IPS-15b (cell line): ENCODE measurements around the gene LINC01488.

ENCODE experiments used
- H3K27me3 ChIP-seq: one replicate; pipeline ENCODE4 v1.6.1; 2013; ENCODE audit warnings: low read length; ENCODE audit not compliant: control insufficient read depth, insufficient read depth
- H3K36me3 ChIP-seq: one replicate; pipeline ENCODE4 v1.6.1; 2013; ENCODE audit warnings: low read length; ENCODE audit not compliant: control insufficient read depth, insufficient read depth
- H3K4me1 ChIP-seq: one replicate; pipeline ENCODE4 v1.6.1; 2013; ENCODE audit warnings: mild to moderate bottlenecking, low read length; ENCODE audit not compliant: control insufficient read depth, insufficient read depth
- H3K4me3 ChIP-seq: one replicate; pipeline ENCODE4 v1.5.1; 2013; ENCODE audit warnings: low read depth, low read length
- H3K9ac ChIP-seq: one replicate; pipeline ENCODE4 v1.6.1; 2013; ENCODE audit warnings: low read depth, mild to moderate bottlenecking, low read length
- H3K9me3 ChIP-seq: one replicate; pipeline ENCODE4 v1.6.1; 2013; ENCODE audit warnings: mild to moderate bottlenecking, low read length; ENCODE audit not compliant: control insufficient read depth, insufficient read depth

LINC01488 gene

GRCh38 chr11:69448471-69449284, 32.8 kb upstream of the LINC01488 start:
- Histone ChIP-seq H3K4me3 (no peak overlapping the region), H3K4me1 (peaks cover 2% of the 10 kb centered on the region), H3K9ac (no peak overlapping the region), H3K9me3 (no peaks in the 10 kb centered on the region), H3K27me3 (no peaks in the 10 kb centered on the region), H3K36me3 (no peaks in the 10 kb centered on the region)

GRCh38 chr11:69449320-69450063, 32.0 kb upstream of the LINC01488 start:
- H3K36me3 ChIP-seq, result no peaks in the 10 kb centered on the region
- no peaks in the 10 kb centered on the region for H3K9me3 ChIP-seq
- no peaks in the 10 kb centered on the region for H3K4me1 ChIP-seq
- H3K4me3 ChIP-seq, result no peak overlapping the region
- no peaks in the 10 kb centered on the region for H3K27me3 ChIP-seq
- no peak overlapping the region for H3K9ac ChIP-seq

- Histone ChIP-seq H3K27me3 (no peaks in the 10 kb centered on the region), H3K4me3 (no peak overlapping the region), H3K9ac (no peak overlapping the region), H3K4me1 (no peaks in the 10 kb centered on the region), H3K9me3 (no peaks in the 10 kb centered on the region), H3K36me3 (no peaks in the 10 kb centered on the region)
Observed at GRCh38 chr11:69450064-69450856, 31.2 kb upstream of the LINC01488 start.

- no peaks in the 10 kb centered on the region for H3K36me3 ChIP-seq
- no peak overlapping the region for H3K9ac ChIP-seq
- no peak overlapping the region for H3K4me3 ChIP-seq
- no peaks in the 10 kb centered on the region for H3K4me1 ChIP-seq
- no peaks in the 10 kb centered on the region for H3K27me3 ChIP-seq
- no peaks in the 10 kb centered on the region for H3K9me3 ChIP-seq
Observed at GRCh38 chr11:69450857-69451220, 30.6 kb upstream of the LINC01488 start.

- Histone ChIP-seq H3K4me3 (no peak overlapping the region), H3K4me1 (no peaks in the 10 kb centered on the region), H3K9ac (no peak overlapping the region), H3K36me3 (no peaks in the 10 kb centered on the region), H3K27me3 (no peaks in the 10 kb centered on the region), H3K9me3 (no peaks in the 10 kb centered on the region)
Observed at GRCh38 chr11:69451289-69451688, 30.2 kb upstream of the LINC01488 start.

- Histone ChIP-seq H3K4me1 (no peaks in the 10 kb centered on the region), H3K36me3 (no peaks in the 10 kb centered on the region), H3K4me3 (no peak overlapping the region), H3K9ac (no peak overlapping the region), H3K9me3 (no peaks in the 10 kb centered on the region), H3K27me3 (no peaks in the 10 kb centered on the region)
Observed at GRCh38 chr11:69452206-69452987, 29.1 kb upstream of the LINC01488 start.

GRCh38 chr11:69453151-69453550, 28.3 kb upstream of the LINC01488 start:
- no peak overlapping the region for H3K9ac ChIP-seq
- H3K27me3 ChIP-seq, result no peaks in the 10 kb centered on the region
- H3K4me1 ChIP-seq, result no peaks in the 10 kb centered on the region

GRCh38 chr11:69454018-69454417, 27.4 kb upstream of the LINC01488 start:
- H3K36me3 ChIP-seq, result no peaks in the 10 kb centered on the region
- no peak overlapping the region for H3K4me3 ChIP-seq
- H3K9ac ChIP-seq, result no peak overlapping the region
- H3K27me3 ChIP-seq, result no peaks in the 10 kb centered on the region
- H3K4me1 ChIP-seq, result no peaks in the 10 kb centered on the region
- no peaks in the 10 kb centered on the region for H3K9me3 ChIP-seq

More at GRCh38 chr11:69453151-69453550, 28.3 kb upstream of the LINC01488 start:
- H3K36me3 ChIP-seq, result no peaks in the 10 kb centered on the region
- H3K9me3 ChIP-seq, result no peaks in the 10 kb centered on the region
- H3K4me3 ChIP-seq, result no peak overlapping the region

GRCh38 chr11:69455969-69456368, 25.5 kb upstream of the LINC01488 start:
- no peaks in the 10 kb centered on the region for H3K27me3 ChIP-seq
- no peaks in the 10 kb centered on the region for H3K36me3 ChIP-seq
- no peak overlapping the region for H3K9ac ChIP-seq
- H3K4me3 ChIP-seq, result no peak overlapping the region
- H3K4me1 ChIP-seq, result no peaks in the 10 kb centered on the region
- peaks cover 4% of the 10 kb centered on the region for H3K9me3 ChIP-seq

GRCh38 chr11:69456712-69457111, 24.8 kb upstream of the LINC01488 start:
- Histone ChIP-seq H3K4me1 (no peaks in the 10 kb centered on the region), H3K9ac (no peak overlapping the region), H3K4me3 (no peak overlapping the region), H3K9me3 (peaks cover 4% of the 10 kb centered on the region), H3K36me3 (no peaks in the 10 kb centered on the region), H3K27me3 (no peaks in the 10 kb centered on the region)
